Neural crest cell (in vitro differentiated cells): ENCODE measurements around the gene IBTK. TPM values are rescaled to one million over a fixed set of nuclear protein-coding genes. Genes with fewer than 3 reads are reported as not detected.
"Not testable (repeated sequence)": the region's sequence is repeated elsewhere in the genome, so short reads cannot be mapped to it uniquely, and the experiment has no call there.

Experiments
- DNase-seq: peaks from one replicate; pipeline ENCODE4 v3.0.0; 2021; ENCODE audit warnings: low read depth, mixed read lengths, low spot score
- H3K27ac Mint-ChIP-seq: one replicate; pipeline ENCODE4 v1.8.0; 2021; ENCODE audit warnings: mild to moderate bottlenecking, mixed read lengths; ENCODE audit not compliant: unreplicated experiment
- H3K27me3 Mint-ChIP-seq: 2 replicates; pipeline ENCODE4 v1.8.0; 2021; ENCODE audit warnings: low read depth, mild to moderate bottlenecking, mixed read lengths
- H3K36me3 Mint-ChIP-seq: 2 replicates; pipeline ENCODE4 v1.8.0; 2021; ENCODE audit warnings: low read depth, mild to moderate bottlenecking, mixed read lengths
- H3K4me1 Mint-ChIP-seq: 2 replicates; pipeline ENCODE4 v1.8.0; 2021; ENCODE audit warnings: mixed read lengths
- H3K4me3 Mint-ChIP-seq: one replicate; pipeline ENCODE4 v1.8.0; 2021; ENCODE audit warnings: mild to moderate bottlenecking, mixed read lengths
- H3K9me3 Mint-ChIP-seq: 2 replicates; pipeline ENCODE4 v1.8.0; 2021; ENCODE audit warnings: mixed read lengths
- total RNA-seq: library from RNA; stranded (reverse); gene quantifications from 2 replicates; pipeline ENCODE4 v1.2.1, GENCODE V29; 2021
- TF ChIP-seq, protein P1 (sequence below): fragments of 200-600 bp; sonication (generic); conservative IDR thresholded peaks from 2 replicates; pipeline ENCODE4 v1.5.0; 2021; ENCODE audit warnings: antibody characterized with exemption, mild to moderate bottlenecking

The IBTK gene
- total RNA-seq, 1 donor from 2014 or later, result 26.5 TPM

DNA sequence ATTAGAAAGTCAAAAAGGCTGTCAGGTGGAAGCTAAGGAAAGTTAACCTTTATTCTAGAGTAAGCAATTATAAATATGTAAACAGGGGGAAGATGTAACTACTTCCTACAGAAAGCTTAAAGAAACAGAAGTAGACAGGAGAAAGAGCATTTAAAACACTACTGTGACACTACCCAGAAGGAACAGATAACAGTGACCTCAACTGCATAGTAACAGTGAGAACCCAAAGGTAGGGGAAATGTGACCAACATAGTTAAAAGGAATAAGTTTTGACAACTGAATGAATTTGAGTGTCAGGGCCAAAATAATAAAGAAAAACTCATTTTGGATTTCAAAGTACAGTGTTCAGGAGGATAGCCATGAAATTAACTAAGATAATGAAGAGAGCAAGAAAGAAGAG, 43.5 kb downstream of the IBTK start:
- Mint-ChIP-seq H3K9me3 (no peaks in the 10 kb centered on the region), H3K4me1 (peaks cover 12% of the 10 kb centered on the region), H3K27ac (peak overlapping the region; percentile 2), H3K27me3 (no peaks in the 10 kb centered on the region), H3K4me3 (no peak overlapping the region), H3K36me3 (peaks cover 25% of the 10 kb centered on the region)
- TF ChIP-seq, protein P1, sequence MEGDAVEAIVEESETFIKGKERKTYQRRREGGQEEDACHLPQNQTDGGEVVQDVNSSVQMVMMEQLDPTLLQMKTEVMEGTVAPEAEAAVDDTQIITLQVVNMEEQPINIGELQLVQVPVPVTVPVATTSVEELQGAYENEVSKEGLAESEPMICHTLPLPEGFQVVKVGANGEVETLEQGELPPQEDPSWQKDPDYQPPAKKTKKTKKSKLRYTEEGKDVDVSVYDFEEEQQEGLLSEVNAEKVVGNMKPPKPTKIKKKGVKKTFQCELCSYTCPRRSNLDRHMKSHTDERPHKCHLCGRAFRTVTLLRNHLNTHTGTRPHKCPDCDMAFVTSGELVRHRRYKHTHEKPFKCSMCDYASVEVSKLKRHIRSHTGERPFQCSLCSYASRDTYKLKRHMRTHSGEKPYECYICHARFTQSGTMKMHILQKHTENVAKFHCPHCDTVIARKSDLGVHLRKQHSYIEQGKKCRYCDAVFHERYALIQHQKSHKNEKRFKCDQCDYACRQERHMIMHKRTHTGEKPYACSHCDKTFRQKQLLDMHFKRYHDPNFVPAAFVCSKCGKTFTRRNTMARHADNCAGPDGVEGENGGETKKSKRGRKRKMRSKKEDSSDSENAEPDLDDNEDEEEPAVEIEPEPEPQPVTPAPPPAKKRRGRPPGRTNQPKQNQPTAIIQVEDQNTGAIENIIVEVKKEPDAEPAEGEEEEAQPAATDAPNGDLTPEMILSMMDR, result no peak
- no peak for DNase-seq

DNA sequence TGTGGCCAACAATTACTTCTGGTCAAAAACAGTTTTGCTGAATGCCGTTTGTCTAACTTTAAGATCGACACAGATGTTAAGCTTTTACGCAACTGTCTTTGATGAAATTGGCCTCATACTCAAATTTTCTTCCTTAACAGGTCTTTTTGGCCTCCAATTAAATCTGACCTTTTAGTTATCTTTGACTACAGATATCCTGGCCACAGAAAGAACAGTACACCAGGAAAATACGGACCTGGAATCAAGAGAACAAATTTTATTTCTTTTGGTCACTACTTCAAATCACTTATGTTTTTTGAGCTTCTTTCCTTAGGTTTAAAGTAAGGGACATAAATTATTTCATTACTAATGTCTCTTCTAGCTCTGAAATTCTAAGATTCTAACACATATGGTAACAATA, 49.8 kb downstream of the IBTK start:
- Mint-ChIP-seq H3K9me3 (no peaks in the 10 kb centered on the region), H3K4me3 (no peak overlapping the region), H3K27ac (no peak overlapping the region), H3K27me3 (no peaks in the 10 kb centered on the region), H3K36me3 (peaks cover 14% of the 10 kb centered on the region), H3K4me1 (no peaks in the 10 kb centered on the region)
- no peak for DNase-seq
- TF ChIP-seq, protein P1, result no peak

DNA sequence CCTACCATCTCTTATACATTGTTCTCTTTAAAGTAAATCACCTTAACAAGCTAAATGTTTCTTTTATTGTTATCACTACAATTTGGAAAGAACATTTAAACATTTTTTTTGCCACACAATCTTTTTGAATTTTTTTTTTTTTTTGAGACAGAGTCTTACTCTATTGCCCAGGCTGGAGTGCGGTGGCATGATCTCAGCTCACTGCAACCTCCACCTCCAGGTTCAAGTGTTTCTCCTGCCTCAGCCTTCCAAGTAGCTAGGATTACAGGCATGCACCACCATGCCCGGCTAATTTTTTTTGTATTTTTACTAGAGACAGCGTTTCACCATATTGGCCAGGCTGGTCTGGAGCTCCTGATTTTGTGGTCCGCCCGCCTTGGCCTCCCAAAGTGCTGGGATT, 50.3 kb downstream of the IBTK start:
- H3K9me3 Mint-ChIP-seq, DNase-seq, H3K27ac Mint-ChIP-seq, H3K4me1 Mint-ChIP-seq, H3K4me3 Mint-ChIP-seq, H3K27me3 Mint-ChIP-seq: not testable (repeated sequence)
- peaks cover 14% of the 10 kb centered on the region for H3K36me3 Mint-ChIP-seq

DNA sequence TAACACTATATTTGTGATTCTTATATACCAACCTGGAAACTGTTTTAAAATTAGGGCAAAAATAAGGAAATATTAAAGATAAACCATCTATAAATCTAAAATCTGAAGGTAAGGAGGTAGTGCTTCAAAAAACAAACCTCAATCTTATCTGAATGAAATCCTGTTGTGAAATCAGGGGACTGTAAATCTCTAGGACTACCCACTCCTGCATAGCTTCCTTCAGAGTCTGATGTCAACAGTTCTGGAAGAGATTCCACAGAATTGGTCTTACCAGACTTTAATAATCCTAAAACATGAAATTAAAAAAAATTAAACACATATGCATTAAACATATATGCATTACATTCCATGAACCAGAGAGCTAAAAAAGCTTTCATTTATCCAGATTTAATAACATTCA, 51.4 kb downstream of the IBTK start:
- Mint-ChIP-seq H3K9me3 (no peaks in the 10 kb centered on the region), H3K4me1 (no peaks in the 10 kb centered on the region)
- DNase-seq, result no peak

DNA sequence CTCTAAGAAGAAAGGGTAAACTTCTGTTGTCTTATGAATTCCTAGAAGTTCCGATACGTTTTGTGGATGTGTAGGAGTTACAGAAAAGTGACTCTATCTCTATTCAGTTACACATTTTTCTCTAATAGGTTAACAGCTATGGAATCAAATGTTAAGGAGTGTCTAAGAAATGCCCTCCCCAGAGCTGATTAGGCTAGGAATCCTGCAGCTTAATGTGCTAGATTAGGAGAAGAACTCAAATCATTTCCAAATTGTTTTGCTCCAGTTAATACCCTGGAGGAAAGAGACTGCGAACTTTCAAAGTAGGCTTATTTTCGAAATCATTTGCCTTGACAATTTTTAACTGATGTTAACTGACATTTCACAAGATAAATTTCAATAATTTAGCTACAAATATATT, 51.9 kb downstream of the IBTK start:
- no peak for DNase-seq
- Mint-ChIP-seq H3K27ac (no peak overlapping the region), H3K27me3 (no peaks in the 10 kb centered on the region), H3K36me3 (peaks cover 14% of the 10 kb centered on the region), H3K4me1 (no peaks in the 10 kb centered on the region), H3K4me3 (no peak overlapping the region), H3K9me3 (no peaks in the 10 kb centered on the region)
- TF ChIP-seq, protein P1, result no peak

More for the DNA sequence above, 51.4 kb downstream of the IBTK start:
- no peaks in the 10 kb centered on the region for H3K27me3 Mint-ChIP-seq
- H3K4me3 Mint-ChIP-seq, result no peak overlapping the region
- no peak overlapping the region for H3K27ac Mint-ChIP-seq
- peaks cover 14% of the 10 kb centered on the region for H3K36me3 Mint-ChIP-seq
- TF ChIP-seq, protein P1, result no peak

DNA sequence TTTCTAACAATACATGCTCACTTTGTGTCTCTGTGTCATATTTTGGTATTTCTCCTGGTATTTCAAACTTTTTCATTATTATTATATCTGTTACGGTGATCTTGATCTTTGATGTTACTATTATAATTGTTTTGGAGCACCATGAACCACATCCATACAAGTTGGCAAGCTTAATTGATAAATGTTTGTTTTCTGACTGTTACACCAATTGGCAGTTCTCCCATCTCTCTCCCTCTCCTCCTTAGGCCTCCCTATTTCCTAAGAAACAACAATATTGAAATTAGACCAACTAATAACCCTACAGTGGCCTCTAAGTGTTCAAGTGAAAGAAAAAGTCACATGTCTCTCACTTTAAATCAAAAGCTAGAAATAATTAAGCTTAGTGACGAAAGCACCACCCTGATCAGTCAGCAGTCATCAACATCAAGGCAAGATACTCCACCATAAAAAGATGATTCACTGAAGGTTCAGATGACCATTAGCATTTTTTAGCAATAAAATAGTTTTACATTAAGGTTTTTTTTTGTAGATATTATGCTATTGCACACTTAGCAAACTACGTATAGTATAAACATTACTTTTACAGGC, 61.5 kb downstream of the IBTK start:
- no peak for DNase-seq
- H3K36me3 Mint-ChIP-seq, result peaks cover 6% of the 10 kb centered on the region
- no peaks in the 10 kb centered on the region for H3K27me3 Mint-ChIP-seq
- no peaks in the 10 kb centered on the region for H3K9me3 Mint-ChIP-seq
- TF ChIP-seq, protein P1, result no peak
- H3K4me1 Mint-ChIP-seq, result no peaks in the 10 kb centered on the region
- H3K27ac Mint-ChIP-seq, result no peak overlapping the region
- H3K4me3 Mint-ChIP-seq, result no peak overlapping the region
